22Rv1 (cell line): ENCODE measurements around the gene NPHS1.

ENCODE experiments used
- H3K27ac ChIP-seq: fragments of 450-650 bp; 2 replicates; pipeline ENCODE4 v1.5.1; 2017
- ZFX ChIP-seq: fragments of 450-650 bp; IDR thresholded peaks from 2 replicates; pipeline ENCODE4 v1.6.1; 2017; ENCODE audit warnings: antibody characterized with exemption, borderline replicate concordance
- TF ChIP-seq, protein P1 (sequence below): fragments of 450-650 bp; IDR thresholded peaks from 2 replicates; pipeline ENCODE4 v1.5.1; 2017; ENCODE audit warnings: mild to moderate bottlenecking

Gene NPHS1

DNA sequence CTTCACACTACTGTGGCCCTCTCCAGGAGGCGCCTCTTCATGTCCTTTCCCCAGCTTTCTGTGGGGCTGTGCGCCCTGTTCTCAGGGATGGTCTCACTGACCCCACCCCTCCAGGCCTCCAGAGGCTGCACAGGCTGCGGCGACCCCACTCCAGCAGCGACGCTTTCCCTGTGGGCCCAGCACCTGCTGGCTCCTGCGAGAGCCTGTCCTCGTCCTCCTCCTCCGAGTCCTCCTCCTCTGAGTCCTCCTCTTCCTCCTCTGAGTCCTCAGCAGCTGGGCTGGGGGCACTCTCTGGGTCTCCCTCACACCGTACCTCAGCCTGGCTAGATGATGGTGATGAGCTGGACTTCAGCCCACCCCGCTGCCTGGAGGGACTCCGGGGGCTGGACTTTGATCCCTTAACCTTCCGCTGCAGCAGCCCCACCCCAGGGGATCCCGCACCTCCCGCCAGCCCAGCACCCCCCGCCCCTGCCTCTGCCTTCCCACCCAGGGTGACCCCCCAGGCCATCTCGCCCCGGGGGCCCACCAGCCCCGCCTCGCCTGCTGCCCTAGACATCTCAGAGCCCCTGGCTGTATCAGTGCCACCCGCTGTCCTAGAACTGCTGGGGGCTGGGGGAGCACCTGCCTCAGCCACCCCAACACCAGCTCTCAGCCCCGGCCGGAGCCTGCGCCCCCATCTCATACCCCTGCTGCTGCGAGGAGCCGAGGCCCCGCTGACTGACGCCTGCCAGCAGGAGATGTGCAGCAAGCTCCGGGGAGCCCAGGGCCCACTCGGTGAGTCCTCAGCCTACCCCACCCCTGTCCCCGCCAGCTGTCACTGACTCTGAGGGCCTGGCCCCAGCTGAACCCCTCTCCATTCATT, 65.8 kb downstream of the NPHS1 start:
- H3K27ac ChIP-seq: no peak overlapping the region
- TF ChIP-seq, protein P1, sequence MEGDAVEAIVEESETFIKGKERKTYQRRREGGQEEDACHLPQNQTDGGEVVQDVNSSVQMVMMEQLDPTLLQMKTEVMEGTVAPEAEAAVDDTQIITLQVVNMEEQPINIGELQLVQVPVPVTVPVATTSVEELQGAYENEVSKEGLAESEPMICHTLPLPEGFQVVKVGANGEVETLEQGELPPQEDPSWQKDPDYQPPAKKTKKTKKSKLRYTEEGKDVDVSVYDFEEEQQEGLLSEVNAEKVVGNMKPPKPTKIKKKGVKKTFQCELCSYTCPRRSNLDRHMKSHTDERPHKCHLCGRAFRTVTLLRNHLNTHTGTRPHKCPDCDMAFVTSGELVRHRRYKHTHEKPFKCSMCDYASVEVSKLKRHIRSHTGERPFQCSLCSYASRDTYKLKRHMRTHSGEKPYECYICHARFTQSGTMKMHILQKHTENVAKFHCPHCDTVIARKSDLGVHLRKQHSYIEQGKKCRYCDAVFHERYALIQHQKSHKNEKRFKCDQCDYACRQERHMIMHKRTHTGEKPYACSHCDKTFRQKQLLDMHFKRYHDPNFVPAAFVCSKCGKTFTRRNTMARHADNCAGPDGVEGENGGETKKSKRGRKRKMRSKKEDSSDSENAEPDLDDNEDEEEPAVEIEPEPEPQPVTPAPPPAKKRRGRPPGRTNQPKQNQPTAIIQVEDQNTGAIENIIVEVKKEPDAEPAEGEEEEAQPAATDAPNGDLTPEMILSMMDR: no peak
- no peak for TF ChIP-seq ZFX

DNA sequence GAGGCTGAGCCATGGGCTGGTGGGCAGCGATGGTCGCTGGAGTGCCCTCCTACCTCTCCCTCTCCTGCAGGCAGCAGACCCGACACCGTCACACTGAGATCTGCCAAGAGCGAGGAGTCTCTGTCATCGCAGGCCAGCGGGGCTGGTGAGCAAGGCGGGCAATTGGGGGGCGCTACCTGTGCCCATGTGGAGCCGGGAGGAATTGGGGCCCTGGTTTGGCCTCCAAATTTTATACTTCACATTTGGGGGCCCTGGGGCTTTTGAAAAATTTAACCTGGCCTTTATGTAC, 67.0 kb downstream of the NPHS1 start:
- TF ChIP-seq, protein P1: no peak
- no peak for TF ChIP-seq ZFX
- no peak overlapping the region for H3K27ac ChIP-seq

DNA sequence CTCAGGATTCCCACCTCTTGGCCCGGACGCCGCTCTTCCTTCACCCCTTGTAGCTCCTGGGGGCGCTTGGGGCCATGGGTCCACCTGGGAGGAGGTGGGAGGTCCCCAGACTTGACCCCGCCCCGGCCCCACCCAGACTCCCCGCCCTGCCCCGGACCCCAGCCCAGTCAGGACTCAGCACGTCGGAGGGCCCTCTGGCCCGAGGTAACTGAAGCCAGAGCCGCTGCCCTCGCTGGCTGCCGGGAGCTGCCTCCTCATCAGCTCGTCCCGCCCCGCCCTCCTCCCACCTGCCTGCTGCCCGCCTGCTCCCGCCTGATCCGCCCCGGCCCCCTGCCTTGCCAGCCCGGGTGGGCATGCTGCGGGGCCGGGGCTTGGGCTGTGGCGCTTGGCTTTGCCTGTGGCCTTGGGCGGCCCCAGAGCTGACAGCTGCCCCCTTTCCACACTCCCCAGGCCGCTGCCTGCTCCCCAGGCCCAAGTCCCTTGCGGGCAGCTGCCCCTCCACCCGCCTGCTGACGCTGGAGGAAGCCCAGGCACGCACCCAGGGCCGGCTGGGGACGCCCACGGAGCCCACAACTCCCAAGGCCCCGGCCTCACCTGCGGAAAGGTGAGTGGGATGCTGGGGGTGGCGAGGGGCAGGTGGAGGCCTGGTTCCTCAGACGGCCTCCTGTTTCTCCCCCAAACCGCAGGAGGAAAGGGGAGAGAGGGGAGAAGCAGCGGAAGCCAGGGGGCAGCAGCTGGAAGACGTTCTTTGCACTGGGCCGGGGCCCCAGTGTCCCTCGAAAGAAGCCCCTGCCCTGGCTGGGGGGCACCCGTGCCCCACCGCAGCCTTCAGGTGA, 67.6 kb downstream of the NPHS1 start:
- TF ChIP-seq, protein P1: no peak
- TF ChIP-seq ZFX: no peak
- no peak overlapping the region for H3K27ac ChIP-seq

GRCh38 chr19:35783469-35784434, 68.6 kb downstream of the NPHS1 start:
- no peak overlapping the region for H3K27ac ChIP-seq
- TF ChIP-seq, protein P1: no peak
- no peak for TF ChIP-seq ZFX

GRCh38 chr19:35782589-35782988, 69.7 kb downstream of the NPHS1 start:
- TF ChIP-seq ZFX: no peak
- TF ChIP-seq, protein P1: no peak
- H3K27ac ChIP-seq: no peak overlapping the region

GRCh38 chr19:35781650-35782049, 70.7 kb downstream of the NPHS1 start:
- no peak overlapping the region for H3K27ac ChIP-seq
- TF ChIP-seq ZFX: no peak
- TF ChIP-seq, protein P1: no peak
